Panc1 (cell line): ENCODE data around the gene OGDH. TPM values are rescaled to one million over a fixed set of nuclear protein-coding genes. Genes with fewer than 3 reads are reported as not detected.

ENCODE experiments used
- ATAC-seq: fragments of 200-7000 bp; cut with Tn5 transposase; 2 replicates; pipeline ENCODE4 v1.9.1; 2020; ENCODE audit warnings: mild to moderate bottlenecking, moderate library complexity
- BruUV-seq: library from RNA; stranded (reverse); fragments of 400-500 nt; replicated peaks from 2 replicates; lab custom pipeline; 2021; lab: Mats Ljungman, UMichigan
- CTCF ChIA-PET: fragments of 300-600 bp; sonication (Branson Sonifier 250); formaldehyde crosslinking; loops from one replicate; lab custom pipeline; 2022; ENCODE audit warnings: antibody characterized with exemption; lab: Charles Lee
- POLR2A ChIA-PET: fragments of 300-600 bp; sonication (Branson Sonifier 250); formaldehyde crosslinking; loops from one replicate; lab custom pipeline; 2022; ENCODE audit warnings: antibody characterized with exemption; lab: Charles Lee
- DNase-seq: peaks from one replicate; pipeline ENCODE4 v3.0.0-alpha.2; 2010; ENCODE audit warnings: low read depth, low spot score
- H3K27ac ChIP-seq: 2 replicates; pipeline ENCODE4 v1.5.1; 2011; ENCODE audit warnings: mild to moderate bottlenecking, low read length, inconsistent platforms
- H3K27me3 ChIP-seq: fragments of 200-500 bp; sonication (Bioruptor generic); 2 replicates; pipeline ENCODE4 v1.6.0; 2014; ENCODE audit warnings: low read length, inconsistent platforms; ENCODE audit not compliant: control insufficient read depth, insufficient read depth
- H3K36me3 ChIP-seq: fragments of 200-500 bp; sonication (Bioruptor generic); 2 replicates; pipeline ENCODE4 v1.5.1; 2014; ENCODE audit warnings: inconsistent platforms, mild to moderate bottlenecking, low read length, moderate library complexity; ENCODE audit not compliant: control insufficient read depth, insufficient read depth
- H3K4me1 ChIP-seq: 2 replicates; pipeline ENCODE4 v1.5.1; 2011; ENCODE audit warnings: inconsistent platforms, mild to moderate bottlenecking, low read length, moderate library complexity; ENCODE audit not compliant: control insufficient read depth, insufficient read depth
- H3K4me3 ChIP-seq, 2 experiments: 2 replicates each; pipeline ENCODE4 v1.5.1; 2011 to 2012; ENCODE audit warnings: low read depth in 2 of 2, low read length in 2 of 2, mild to moderate bottlenecking in 2 of 2, inconsistent platforms in 1 of 2, moderate library complexity in 1 of 2
- H3K9me3 ChIP-seq: fragments of 200-500 bp; sonication (Bioruptor generic); 2 replicates; pipeline ENCODE4 v1.5.1; 2014; ENCODE audit warnings: low read depth, mild to moderate bottlenecking, inconsistent platforms, low read length, moderate library complexity; ENCODE audit not compliant: control insufficient read depth, insufficient read depth
- POLR2AphosphoS5 ChIP-seq: IDR thresholded peaks from 2 replicates; pipeline ENCODE4 v1.6.1; 2012; ENCODE audit warnings: mild to moderate bottlenecking, low read depth, low read length, moderate library complexity
- SIN3A ChIP-seq: IDR thresholded peaks from 2 replicates; pipeline ENCODE4 v1.6.1; 2012; ENCODE audit warnings: low read depth, mild to moderate bottlenecking, low read length, moderate library complexity, borderline replicate concordance; ENCODE audit not compliant: insufficient read depth
- TCF7L2 ChIP-seq: IDR thresholded peaks from 2 replicates; pipeline ENCODE4 v1.6.1; 2011; ENCODE audit warnings: mild to moderate bottlenecking, low read depth, low read length, inconsistent platforms
- in situ Hi-C: cut with HindIII; loops from 2 replicates; pipeline ENCODE4 v1.10.0; 2016; ENCODE audit warnings: low sequenced_read_pairs, low pct_unique_long_range_greater_than_20kb
- intact Hi-C: fragments of 100-400 bp; cut with micrococcal nuclease; formaldehyde crosslinking; loops from one replicate; pipeline ENCODE4 v1.10.0; 2022; ENCODE audit not compliant: unreplicated experiment
- total RNA-seq: library from RNA; stranded (reverse); gene quantifications from one replicate; pipeline ENCODE4 v1.2.1, GENCODE V29; 2021; ENCODE audit not compliant: unreplicated experiment
- TF ChIP-seq, protein P1 (sequence below): fragments of 450-650 bp; IDR thresholded peaks from 2 replicates; pipeline ENCODE4 v1.5.1; 2017; ENCODE audit warnings: mild to moderate bottlenecking
- TF ChIP-seq, protein P2 (sequence below), 2 experiments: IDR thresholded peaks; 2 replicates each; pipeline ENCODE4 v1.6.1; 2011 to 2012; ENCODE audit warnings: low read depth in 2 of 2, control low read depth in 1 of 2, low read length in 1 of 2, mild to moderate bottlenecking in 1 of 2, moderate library complexity in 1 of 2; ENCODE audit not compliant: insufficient read depth in 1 of 2

Gene OGDH
- total RNA-seq, 1 experiment from 2014 or later = 166 TPM

DNA sequence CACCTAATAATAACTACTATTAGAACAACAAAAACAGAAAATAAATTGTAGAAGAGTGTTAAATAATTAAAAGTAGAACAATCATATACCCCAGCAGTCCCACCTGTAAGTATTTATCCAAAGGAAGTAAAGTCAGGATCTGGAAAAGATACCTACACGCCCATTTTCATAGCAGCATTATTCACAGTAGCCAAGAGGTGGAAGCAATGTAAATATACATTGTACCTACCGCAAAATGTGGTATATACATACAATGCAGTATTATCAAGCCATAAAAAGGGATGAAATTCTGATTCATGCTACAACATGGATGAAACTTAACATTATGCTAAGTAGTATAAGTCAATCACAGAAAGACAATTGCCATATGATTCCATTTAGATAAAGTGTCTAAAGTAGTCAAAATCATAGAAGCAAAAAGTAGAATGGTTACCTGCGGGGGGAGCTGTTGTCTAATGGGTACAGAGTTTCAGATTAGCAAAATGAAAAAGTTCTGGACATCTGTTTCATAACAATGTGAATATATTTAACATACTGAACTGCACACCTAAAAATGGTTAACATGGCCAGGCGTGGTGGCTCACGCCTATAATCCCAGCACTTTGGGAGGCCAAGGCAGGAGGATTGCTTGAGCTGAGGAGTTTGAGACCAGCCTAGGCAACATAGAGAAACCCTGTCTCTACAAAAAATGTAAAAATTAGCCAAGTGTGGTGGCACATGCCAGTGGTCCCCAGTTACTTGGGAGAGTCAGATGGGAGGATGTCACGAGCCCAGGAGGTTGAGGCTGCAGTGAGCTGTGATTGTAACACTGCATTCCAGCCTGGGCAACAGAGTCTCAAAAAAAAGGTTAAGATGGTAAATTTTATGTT is 18.4 kb upstream of the OGDH start:
- ATAC-seq = peak; percentile 88
- peak; percentile 75 for DNase-seq
- Histone ChIP-seq H3K27me3 (no peaks in the 10 kb centered on the region), H3K36me3 (no peaks in the 10 kb centered on the region), H3K9me3 (no peaks in the 10 kb centered on the region), H3K4me3 (no peak overlapping the region), H3K4me1 (peaks cover 5% of the 10 kb centered on the region; the same call in 1 of the 2 replicates), H3K27ac (no peak overlapping the region)
- BruUV-seq = no TSS peak
- TF ChIP-seq, protein P1, sequence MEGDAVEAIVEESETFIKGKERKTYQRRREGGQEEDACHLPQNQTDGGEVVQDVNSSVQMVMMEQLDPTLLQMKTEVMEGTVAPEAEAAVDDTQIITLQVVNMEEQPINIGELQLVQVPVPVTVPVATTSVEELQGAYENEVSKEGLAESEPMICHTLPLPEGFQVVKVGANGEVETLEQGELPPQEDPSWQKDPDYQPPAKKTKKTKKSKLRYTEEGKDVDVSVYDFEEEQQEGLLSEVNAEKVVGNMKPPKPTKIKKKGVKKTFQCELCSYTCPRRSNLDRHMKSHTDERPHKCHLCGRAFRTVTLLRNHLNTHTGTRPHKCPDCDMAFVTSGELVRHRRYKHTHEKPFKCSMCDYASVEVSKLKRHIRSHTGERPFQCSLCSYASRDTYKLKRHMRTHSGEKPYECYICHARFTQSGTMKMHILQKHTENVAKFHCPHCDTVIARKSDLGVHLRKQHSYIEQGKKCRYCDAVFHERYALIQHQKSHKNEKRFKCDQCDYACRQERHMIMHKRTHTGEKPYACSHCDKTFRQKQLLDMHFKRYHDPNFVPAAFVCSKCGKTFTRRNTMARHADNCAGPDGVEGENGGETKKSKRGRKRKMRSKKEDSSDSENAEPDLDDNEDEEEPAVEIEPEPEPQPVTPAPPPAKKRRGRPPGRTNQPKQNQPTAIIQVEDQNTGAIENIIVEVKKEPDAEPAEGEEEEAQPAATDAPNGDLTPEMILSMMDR = peak; percentile 84
- TF ChIP-seq POLR2AphosphoS5 = no peak
- TF ChIP-seq, protein P2, sequence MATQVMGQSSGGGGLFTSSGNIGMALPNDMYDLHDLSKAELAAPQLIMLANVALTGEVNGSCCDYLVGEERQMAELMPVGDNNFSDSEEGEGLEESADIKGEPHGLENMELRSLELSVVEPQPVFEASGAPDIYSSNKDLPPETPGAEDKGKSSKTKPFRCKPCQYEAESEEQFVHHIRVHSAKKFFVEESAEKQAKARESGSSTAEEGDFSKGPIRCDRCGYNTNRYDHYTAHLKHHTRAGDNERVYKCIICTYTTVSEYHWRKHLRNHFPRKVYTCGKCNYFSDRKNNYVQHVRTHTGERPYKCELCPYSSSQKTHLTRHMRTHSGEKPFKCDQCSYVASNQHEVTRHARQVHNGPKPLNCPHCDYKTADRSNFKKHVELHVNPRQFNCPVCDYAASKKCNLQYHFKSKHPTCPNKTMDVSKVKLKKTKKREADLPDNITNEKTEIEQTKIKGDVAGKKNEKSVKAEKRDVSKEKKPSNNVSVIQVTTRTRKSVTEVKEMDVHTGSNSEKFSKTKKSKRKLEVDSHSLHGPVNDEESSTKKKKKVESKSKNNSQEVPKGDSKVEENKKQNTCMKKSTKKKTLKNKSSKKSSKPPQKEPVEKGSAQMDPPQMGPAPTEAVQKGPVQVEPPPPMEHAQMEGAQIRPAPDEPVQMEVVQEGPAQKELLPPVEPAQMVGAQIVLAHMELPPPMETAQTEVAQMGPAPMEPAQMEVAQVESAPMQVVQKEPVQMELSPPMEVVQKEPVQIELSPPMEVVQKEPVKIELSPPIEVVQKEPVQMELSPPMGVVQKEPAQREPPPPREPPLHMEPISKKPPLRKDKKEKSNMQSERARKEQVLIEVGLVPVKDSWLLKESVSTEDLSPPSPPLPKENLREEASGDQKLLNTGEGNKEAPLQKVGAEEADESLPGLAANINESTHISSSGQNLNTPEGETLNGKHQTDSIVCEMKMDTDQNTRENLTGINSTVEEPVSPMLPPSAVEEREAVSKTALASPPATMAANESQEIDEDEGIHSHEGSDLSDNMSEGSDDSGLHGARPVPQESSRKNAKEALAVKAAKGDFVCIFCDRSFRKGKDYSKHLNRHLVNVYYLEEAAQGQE (IDR thresholded peaks at IDR 0.05; ENCODE audit: insufficient read depth in 1 of 2, low read depth in 2 of 2, low read length in 1 of 2) = no peak
- CTCF ChIA-PET = interaction anchor here (0.6 to 0.8 kb wide), 2 partner anchors 230 to 238 kb away, joined by 3 to 7 read pairs; no protein-coding TSS in a partner anchor
- intact Hi-C loops = loop anchor here (5.0 to 10.0 kb wide), 4 partner anchors 164 to 547 kb away; partner anchors contain the start of genes H2AZ2 and PPIA
- in situ Hi-C loops = no loop called here
- POLR2A ChIA-PET = no interaction called here

DNA sequence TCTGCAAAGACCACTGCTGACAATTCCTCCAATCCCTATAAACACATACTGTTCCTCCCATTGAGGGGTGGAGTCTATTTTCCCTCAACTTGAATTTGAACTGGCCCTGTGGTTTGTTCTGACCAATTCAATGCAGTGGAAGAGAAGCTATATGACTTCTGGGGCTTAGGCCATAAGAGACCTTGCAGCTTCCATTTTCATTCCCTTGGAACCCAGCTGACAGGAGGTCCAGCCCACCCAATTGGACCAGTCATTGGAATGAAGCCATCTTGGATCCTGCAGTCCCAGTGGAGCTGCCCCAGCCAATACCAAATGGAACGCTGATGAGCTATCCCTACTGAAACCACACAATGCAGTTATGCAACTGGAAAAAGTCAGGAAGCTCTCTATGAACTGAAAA is 15.5 kb upstream of the OGDH start:
- DNase-seq = no peak
- no peak for ATAC-seq
- peaks cover 3% of the 10 kb centered on the region; the same call in 1 of the 2 replicates for H3K4me1 ChIP-seq
- H3K36me3 ChIP-seq = no peaks in the 10 kb centered on the region
- no peak overlapping the region for H3K4me3 ChIP-seq
- no peaks in the 10 kb centered on the region for H3K27me3 ChIP-seq
- in situ Hi-C loops (no loop called here), intact Hi-C loops (no loop called here)
- TF ChIP-seq SIN3A (no peak), POLR2AphosphoS5 (no peak), TCF7L2 (no peak)
- TF ChIP-seq, protein P2 (IDR thresholded peaks at IDR 0.05; ENCODE audit: insufficient read depth in 1 of 2, low read depth in 2 of 2, low read length in 1 of 2) = no peak
- TF ChIP-seq, protein P1 = no peak
- H3K9me3 ChIP-seq = no peaks in the 10 kb centered on the region
- H3K27ac ChIP-seq = no peak overlapping the region
- POLR2A ChIA-PET = interaction anchor here (0.5 to 0.6 kb wide), 2 partner anchors 30 to 233 kb away, joined by 4 to 5 read pairs; no protein-coding TSS in a partner anchor
- no TSS peak for BruUV-seq
- CTCF ChIA-PET = interaction anchor here (0.5 to 0.7 kb wide), 2 partner anchors 60 to 409 kb away, joined by 4 to 9 read pairs; no protein-coding TSS in a partner anchor
